Measurements from ENCODE around the gene H6PD. TPM values are rescaled to one million over a fixed set of nuclear protein-coding genes. Genes with fewer than 3 reads are reported as not detected.
A peak's percentile ranks its signal among the peaks of the same experiment; 100 is the strongest.

Gene H6PD
- total and polyA plus RNA-seq, 7 donors = 5.8 to 56.8 (median 23.4) TPM

- Histone ChIP-seq H3K27me3 (ENCODE audit: insufficient read depth in 3 of 3, low read length in 2 of 3) (no peaks in the 10 kb centered on the region), H3K4me3 (peak overlapping the region; percentile 36), H3K4me1 (peaks cover 97% of the 10 kb centered on the region), H3K36me3 (ENCODE audit: insufficient read depth in 1 of 2, low read depth in 1 of 2) (peaks cover 0 to 28% of the 10 kb centered on the region in 2 donors), H3K27ac (peak overlapping the region; percentile 90), H3K9me3 (no peaks in the 10 kb centered on the region)
- DNase-seq = peak in 1 of 2 donors; percentile 62
- intact Hi-C loops (cut with DNase I) = no loop called here
- ATAC-seq = peak in 2 of 4 donors; percentile 2 to 3
- TF ChIP-seq CTCF (IDR thresholded peaks at IDR 0.05) = no peak
- 68 to 88% (median 75%) methylated on average over 36 to 41 of the region's 41 CpGs for WGBS, 3 donors
These were observed 12.5 kb downstream of the H6PD start for GRCh38 chr1:9246841-9247785.

DNA sequence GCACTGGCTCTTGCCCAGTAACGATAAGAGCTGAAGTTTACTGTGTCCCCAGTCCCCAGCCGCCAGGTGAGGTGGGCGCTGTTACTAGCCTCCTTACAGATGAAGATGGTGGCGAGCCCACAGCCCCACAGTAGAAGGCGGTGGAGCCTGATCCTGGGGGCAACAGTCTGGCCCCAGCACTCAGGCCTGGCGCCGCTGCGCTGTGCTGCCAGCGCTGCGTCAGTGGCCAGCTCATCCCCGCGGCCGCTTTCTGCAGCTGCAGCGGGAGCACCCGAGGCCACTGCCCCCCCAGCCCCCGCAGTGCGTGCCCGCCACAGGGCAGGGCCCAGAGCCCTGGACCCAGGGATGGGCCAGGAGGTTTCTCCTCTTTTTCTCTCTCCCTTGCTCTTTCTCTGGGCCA lies 13.3 kb downstream of the H6PD start:
- no peaks in the 10 kb centered on the region for H3K27me3 ChIP-seq (ENCODE audit: insufficient read depth in 3 of 3, low read length in 2 of 3)
- peak overlapping the region; percentile 90 for H3K27ac ChIP-seq
- H3K9me3 ChIP-seq = no peaks in the 10 kb centered on the region
- no peak for TF ChIP-seq CTCF (IDR thresholded peaks at IDR 0.05)
- H3K36me3 ChIP-seq (ENCODE audit: insufficient read depth in 1 of 2, low read depth in 1 of 2) = peaks cover 0 to 28% of the 10 kb centered on the region in 2 donors
- intact Hi-C loops (cut with DNase I) = no loop called here
- WGBS, 3 donors = 44 to 60% (median 45%) methylated on average over 18 of the region's 18 CpGs
- peaks cover 97% of the 10 kb centered on the region for H3K4me1 ChIP-seq
- ATAC-seq (peak; percentile 43 to 63 (median 50)), DNase-seq (peak; percentile 62 to 79)
- H3K4me3 ChIP-seq = peak overlapping the region; percentile 36

DNA sequence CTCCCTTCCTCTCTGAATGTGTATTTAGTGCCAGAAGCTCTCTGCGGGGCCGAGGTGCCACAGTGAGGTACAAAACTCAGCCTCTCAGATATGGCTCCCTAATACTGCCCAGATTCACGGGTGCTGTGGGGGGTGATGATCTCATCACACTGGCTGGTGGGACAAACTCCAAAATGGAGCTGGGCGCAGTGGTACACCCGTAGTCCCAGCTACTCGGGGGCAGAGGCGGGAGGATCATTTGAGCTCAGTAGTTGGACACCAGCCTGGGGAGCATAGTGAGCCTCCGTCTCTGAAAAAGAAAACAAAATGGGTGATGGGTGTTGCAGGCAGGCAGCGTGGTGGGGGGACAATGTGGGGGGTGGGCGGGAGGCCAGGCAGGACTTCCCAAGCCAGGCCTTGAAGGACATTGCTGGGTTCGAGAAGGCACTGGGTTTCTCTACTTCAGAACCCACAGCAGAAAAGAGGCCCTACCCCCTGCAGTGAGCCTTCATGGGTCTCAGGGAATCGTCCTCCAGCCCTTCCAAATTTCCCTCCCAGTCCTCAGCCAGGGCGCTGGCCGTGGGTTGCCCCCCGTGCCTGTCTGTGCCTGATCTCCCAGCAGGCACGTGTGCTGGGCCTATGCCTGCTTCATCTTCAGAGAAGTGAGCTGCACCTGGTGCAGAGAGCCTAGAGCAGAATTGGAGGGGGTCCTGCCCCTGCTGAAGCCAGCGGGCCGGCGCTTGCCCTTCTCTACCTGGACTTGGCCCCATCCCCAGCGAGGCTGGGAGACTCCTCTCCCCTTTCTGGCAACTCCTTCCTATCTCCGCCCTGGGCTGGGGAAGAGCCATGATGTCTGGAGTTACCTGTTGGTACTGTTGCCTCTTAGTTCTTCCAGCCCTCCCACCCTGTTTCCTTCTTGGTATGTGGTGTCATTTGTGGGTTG lies 14.0 kb downstream of the H6PD start:
- Histone ChIP-seq H3K4me1 (peaks cover 97% of the 10 kb centered on the region), H3K9me3 (no peaks in the 10 kb centered on the region), H3K4me3 (peak overlapping the region; percentile 36), H3K36me3 (ENCODE audit: insufficient read depth in 1 of 2, low read depth in 1 of 2) (peaks cover 0 to 28% of the 10 kb centered on the region in 2 donors), H3K27me3 (ENCODE audit: insufficient read depth in 3 of 3, low read length in 2 of 3) (no peaks in the 10 kb centered on the region), H3K27ac (peak overlapping the region; percentile 90)
- TF ChIP-seq CTCF (IDR thresholded peaks at IDR 0.05) = no peak
- 32 to 54% (median 35%) methylated on average over 20 to 21 of the region's 21 CpGs for WGBS, 3 donors
- DNase-seq = peak in 1 of 2 donors; percentile 32
- ATAC-seq = peak in 2 of 4 donors; percentile 5 to 19
- intact Hi-C loops (cut with DNase I) = no loop called here

DNA sequence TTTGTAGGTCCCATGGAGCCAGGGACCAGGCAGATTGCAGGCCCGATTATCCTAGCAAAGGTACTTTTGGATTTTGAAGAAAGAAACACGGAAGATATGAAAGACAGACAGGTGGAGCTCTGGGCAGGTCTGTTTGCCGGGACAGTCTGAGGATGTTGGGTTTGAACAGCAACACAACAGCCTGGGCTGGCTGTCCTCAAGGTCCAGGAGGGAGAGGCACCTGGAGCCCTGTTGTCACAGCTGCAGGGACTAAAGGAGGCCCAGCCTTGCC lies 14.6 kb downstream of the H6PD start:
- WGBS, 3 donors = 50 to 90% (median 58%) methylated on average over 3 of the region's 3 CpGs
- Histone ChIP-seq H3K27ac (peak overlapping the region; percentile 90), H3K9me3 (no peaks in the 10 kb centered on the region), H3K27me3 (ENCODE audit: insufficient read depth in 3 of 3, low read length in 2 of 3) (no peaks in the 10 kb centered on the region), H3K36me3 (ENCODE audit: insufficient read depth in 1 of 2, low read depth in 1 of 2) (peaks cover 0 to 28% of the 10 kb centered on the region in 2 donors), H3K4me3 (no peak overlapping the region), H3K4me1 (peaks cover 95% of the 10 kb centered on the region)
- no peak for DNase-seq
- no peak for TF ChIP-seq CTCF (IDR thresholded peaks at IDR 0.05)
- intact Hi-C loops (cut with DNase I) = no loop called here
- no peak for ATAC-seq
